Activated T-cell treated with anti-CD3 and anti-CD28 coated beads, Interleukin-2, amount 50 U/mL, for 48 hours (primary cell): ENCODE measurements around the gene EBI3.
"Not testable (repeated sequence)": the region's sequence is repeated elsewhere in the genome, so short reads cannot be mapped to it uniquely, and the experiment has no call there.

ENCODE experiments used
- DNase-seq, 2 experiments: peaks; one replicate each; pipeline ENCODE4 v3.0.0-alpha.2; 2020

EBI3 gene

GRCh38 chr19:4229179-4229931 is at the start of gene EBI3:
EBI3 (plus strand) TSS chr19:4229523; CDS start chr19:4229551, 28 bp downstream.
- DNase-seq: peak; percentile 74 to 81

GRCh38 chr19:4181053-4181508 is 48.2 kb upstream of the EBI3 start:
- no peak for DNase-seq

GRCh38 chr19:4182084-4182810 is 47.1 kb upstream of the EBI3 start, which contains the start of the genes ANKRD24 and SIRT6:
ANKRD24 (plus strand) TSS chr19:4182689; CDS start chr19:4186426, 3,737 bp downstream.
SIRT6 (minus strand) TSS chr19:4182563; CDS start chr19:4182539, 24 bp downstream.
- peak; percentile 95 to 96 for DNase-seq

GRCh38 chr19:4183967-4184717 is 45.2 kb upstream of the EBI3 start:
- no peak for DNase-seq

- no peak for DNase-seq
Observed at GRCh38 chr19:4184718-4185352, 44.5 kb upstream of the EBI3 start.

- DNase-seq: no peak
Observed at GRCh38 chr19:4185413-4186086, 43.8 kb upstream of the EBI3 start.

GRCh38 chr19:4186087-4186993 is 43.0 kb upstream of the EBI3 start:
- peak; percentile 88 to 91 for DNase-seq

- DNase-seq: no peak
Observed at GRCh38 chr19:4187313-4188122, 41.8 kb upstream of the EBI3 start.

GRCh38 chr19:4189641-4190040 is 39.7 kb upstream of the EBI3 start:
- DNase-seq: no peak

- not testable (repeated sequence) for DNase-seq
Observed at GRCh38 chr19:4192537-4192936, 36.8 kb upstream of the EBI3 start.

GRCh38 chr19:4194353-4194752 is 35.0 kb upstream of the EBI3 start:
- DNase-seq: no peak

GRCh38 chr19:4196009-4196408 is 33.3 kb upstream of the EBI3 start:
- DNase-seq: no peak

- no peak for DNase-seq
Observed at GRCh38 chr19:4196587-4197148, 32.7 kb upstream of the EBI3 start.

- no peak for DNase-seq
Observed at GRCh38 chr19:4197228-4197624, 32.1 kb upstream of the EBI3 start.

GRCh38 chr19:4197625-4198466 is 31.5 kb upstream of the EBI3 start:
- no peak for DNase-seq

GRCh38 chr19:4198467-4199126 is 30.7 kb upstream of the EBI3 start:
- DNase-seq: no peak

- no peak for DNase-seq
Observed at GRCh38 chr19:4199699-4200293, 29.5 kb upstream of the EBI3 start.
